Umbilical cord (tissue), 2 donors: ENCODE results near the gene MROH9. TPM values are rescaled to one million over a fixed set of nuclear protein-coding genes. Genes with fewer than 3 reads are reported as not detected.
"Not testable (repeated sequence)": the region's sequence is repeated elsewhere in the genome, so short reads cannot be mapped to it uniquely, and the experiment has no call there.

ENCODE experiments used
- DNase-seq: peaks from one replicate; pipeline ENCODE4 v3.0.0-alpha.2; 2015; ENCODE audit warnings: low spot score
- total RNA-seq: library from RNA; depleted of rRNA; stranded (reverse); fragments of >200 nt; gene quantifications from one replicate; pipeline ENCODE4 v1.2.3, GENCODE V29; 2014; ENCODE audit warnings: low replicate concordance; ENCODE audit not compliant: insufficient read depth

The MROH9 gene, protein sequence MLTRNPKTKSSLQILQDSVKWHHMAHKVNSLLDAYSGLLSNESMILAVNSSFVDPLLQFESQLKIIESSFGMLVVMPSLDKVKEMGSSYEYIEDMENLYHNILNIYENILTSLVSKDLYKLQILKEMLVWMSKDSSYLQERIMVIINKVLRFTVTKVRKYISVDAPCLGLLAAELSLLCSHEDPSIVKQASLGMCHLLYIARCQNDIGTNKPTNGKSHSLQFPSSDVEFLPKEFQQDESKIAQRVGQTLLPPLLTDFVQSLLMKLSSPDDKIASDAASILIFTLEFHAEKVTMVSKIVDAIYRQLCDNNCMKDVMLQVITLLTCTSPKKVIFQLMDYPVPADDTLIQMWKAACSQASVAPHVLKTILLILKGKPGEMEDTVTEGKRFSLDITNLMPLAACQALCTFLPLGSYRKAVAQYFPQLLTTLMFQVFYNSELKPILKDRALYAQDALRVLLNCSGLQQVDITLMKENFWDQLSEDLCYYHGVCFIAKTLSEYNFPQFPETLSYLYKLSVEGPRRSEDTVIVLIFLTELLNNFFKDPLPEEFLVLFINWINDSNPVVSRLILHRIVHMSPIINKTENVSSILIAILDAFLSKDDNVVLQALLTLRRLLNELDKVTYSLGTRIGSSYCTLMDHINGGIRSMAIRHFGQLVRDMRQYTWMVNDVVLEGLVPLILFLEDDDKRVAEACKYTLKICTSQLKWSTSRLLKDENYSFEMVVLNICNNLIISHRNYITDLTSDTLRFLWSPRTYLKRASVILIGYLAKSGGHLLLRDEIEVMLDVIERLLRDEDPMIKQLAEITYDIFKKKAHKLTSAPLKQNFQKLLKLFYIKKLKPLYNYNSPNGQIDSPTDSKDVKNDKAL
- not detected for total RNA-seq

DNA sequence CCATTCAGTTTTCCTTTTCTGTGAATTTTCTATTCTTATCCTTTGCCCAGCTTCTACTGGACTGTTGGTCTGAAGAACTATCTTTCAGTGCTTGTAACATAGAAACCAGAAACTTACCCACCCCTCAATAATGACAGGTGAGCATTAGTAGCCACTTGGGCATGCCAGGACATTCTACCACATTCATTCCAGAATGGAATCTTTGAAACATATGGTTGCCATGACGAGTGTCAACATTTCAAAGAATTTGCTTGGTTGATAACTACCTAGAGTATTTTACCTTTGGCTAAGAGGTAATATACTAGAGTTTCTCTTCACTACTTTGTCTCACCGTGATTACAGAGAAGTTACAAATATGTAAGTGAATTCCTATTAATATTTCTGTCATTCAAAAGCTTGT, at the start of gene MROH9:
Gene MROH9, plus strand, starts transcription at position 304 of the 400 bp plus-strand sequence. CDS start 10,023 bp downstream, outside the sequence.
- DNase-seq = no peak

DNA sequence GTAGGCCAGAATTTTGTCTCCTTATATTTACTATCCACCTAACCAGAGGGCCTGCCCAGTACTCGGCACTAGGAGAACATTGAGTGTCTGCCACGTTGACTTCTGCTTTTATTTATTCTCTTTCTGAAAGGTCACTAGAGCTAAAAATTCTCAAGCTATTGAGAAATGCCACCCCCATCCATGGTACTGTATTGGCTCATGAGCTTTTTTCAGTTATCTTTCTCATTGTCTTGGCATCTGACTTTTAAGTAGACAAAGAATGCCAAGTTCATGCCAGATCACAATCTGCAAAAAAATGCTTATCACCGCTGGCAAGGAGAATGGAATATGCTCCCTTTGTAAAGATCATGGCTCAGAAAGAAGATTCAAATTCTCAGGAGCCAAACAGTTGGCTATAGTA, 49.8 kb upstream of the MROH9 start:
- DNase-seq = no peak

DNA sequence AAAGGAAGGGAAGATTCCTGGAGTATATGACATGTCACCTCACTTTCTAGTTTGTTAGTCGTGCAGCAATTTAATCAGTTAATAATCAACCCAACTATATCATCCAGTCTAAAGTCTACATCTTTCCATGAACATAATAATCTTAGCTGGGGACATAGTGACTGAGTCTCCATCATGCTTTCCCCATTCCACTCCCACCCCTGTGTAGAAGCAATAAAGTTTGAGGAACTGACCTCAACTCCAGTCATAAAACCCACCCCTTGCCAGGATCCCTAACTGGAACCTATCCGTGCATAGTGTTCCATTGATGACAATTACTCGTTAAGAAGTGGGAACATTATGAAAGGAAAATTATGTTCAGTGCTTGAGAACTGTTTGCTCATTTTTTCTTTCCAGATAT, 48.9 kb upstream of the MROH9 start:
- DNase-seq = no peak

DNA sequence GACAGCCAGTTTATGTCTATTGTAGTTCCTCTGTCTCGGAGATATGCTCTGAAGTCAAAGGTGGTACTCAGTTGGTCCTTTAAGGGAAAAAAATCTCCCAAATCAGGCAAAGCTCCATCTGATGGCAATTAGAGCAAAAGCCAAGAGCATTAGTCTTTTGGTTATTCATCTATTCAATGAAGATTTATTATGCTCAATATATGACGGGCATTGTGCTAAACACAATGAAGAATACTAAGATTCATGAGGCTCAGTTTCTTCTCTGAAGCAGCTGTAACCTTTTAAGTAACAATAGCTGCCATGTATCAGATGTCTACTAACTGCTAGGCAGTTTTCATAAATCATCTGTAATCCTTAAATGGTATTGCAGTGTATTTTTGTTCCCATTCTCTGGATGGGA, 47.6 kb upstream of the MROH9 start:
- no peak for DNase-seq

DNA sequence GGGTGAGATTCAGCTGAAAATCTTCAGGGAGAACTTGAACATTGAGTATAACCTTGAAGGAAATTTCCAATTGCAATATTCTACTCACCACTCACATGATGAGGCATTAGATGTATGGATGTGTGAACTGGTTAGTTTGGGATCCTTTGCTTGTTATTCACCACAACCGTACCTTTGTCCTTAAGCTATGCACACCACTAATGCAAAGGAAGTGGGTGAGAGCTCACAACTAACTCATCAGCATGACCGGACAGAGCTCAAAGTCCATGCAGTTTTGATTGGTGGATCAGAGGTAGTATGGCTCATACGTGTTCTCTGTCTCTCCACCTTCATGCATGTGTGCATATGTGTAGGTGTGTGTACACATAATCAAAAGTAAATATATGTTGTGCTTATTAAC, 43.5 kb upstream of the MROH9 start:
- no peak for DNase-seq

DNA sequence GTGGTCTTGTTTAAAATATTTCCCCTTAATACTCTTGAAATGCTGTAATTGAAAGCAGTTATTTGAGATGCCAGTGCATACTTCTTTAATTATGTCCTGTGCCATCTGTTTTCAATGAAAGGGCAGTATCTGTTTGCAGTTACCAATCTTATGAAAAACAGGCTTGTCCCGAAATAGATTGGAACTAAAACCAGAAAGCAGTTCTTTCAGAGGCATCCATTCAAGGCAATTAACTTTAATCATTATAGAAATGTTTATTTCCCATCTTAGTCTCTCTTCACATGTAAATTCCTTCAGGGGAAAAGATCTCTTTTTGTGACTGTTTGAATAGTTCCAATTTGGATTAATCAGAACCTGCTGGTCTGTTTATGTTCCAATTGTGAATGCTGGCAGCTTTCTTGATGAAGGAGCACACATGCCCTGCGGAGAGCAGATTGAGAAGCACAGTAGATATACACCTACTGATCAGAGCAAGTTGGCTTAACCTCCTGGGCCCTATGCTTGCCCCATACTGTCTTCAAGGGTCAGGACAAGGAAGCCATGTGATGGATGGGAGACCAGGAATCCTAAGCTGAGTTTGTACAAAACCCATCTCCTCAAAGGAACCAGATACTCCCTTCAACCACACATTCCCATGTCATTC, 41.6 kb upstream of the MROH9 start:
- no peak for DNase-seq

DNA sequence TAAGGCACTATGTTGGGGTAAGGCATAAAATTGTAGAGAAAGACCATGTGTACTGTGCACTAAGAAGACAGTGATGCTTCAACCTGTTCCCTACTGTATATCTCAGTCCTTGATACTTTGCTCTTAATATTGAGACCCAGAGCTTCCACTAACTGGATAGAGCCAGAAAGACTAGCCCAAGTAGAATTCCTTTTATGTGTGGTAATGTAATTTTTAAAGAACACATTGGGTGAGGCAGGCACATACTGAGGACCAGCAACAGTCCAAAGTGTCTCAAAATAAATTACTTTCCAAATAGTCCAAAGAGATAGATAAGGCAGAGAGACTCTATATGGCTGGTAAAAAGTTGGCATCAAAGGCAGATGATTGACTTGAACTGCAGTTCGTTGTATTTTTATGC, 31.4 kb upstream of the MROH9 start:
- no peak for DNase-seq

DNA sequence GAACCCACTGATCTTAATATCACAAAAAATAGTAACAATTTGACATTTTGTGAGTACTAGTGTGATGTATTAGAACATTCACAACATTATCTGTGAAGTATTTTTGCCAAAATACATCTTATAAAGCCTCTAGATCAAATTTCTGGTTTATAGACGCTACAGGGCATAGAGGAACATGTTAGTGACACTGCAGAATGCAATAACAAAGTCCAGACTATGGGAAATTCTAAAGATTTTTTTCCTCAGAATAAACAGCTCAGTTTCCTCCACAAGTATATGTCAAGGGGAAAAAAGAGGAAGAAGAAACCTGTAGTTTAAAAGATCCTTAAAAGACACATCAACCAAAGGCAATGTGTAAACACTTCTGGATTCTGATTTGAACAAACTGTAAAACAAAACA, 26.4 kb upstream of the MROH9 start:
- no peak for DNase-seq

DNA sequence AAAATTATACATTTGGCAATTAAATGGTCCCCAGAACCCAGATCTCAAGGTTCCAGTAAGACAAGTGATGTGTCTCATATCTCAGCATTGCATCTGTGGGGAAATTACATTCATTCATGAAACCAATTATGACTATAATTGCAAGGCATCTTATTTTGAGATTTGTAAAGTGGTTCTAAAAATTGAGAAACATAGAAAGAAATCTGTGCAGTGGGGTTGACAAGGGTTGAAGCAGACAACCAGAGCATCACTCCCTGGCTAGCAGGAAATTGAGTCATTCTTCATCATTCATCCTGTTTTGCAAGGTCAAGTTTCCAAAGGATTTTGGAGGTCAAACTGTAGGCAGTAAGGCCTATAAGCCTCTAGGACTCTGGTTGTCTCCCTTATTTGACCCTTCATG, 25.1 kb upstream of the MROH9 start:
- no peak for DNase-seq

DNA sequence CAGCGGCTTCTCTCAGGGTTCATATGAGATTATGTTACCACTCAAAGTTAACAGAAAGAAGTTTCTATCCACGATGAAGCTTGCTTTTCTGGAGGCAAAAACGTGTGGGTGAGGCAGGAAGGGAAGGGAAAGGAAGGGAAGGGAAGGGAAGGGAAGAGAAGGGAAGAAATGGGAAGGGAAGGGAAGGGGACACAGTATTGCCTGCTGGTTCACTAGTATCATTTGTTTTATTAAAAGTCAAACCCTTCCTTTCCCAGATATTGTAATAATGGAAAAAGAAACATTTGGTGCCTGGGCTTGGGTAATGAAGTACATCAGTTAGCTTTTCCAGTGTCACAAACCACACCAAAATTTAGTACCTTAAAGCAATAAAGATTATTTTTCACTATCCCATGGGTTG, 18.0 kb upstream of the MROH9 start:
- no peak for DNase-seq

DNA sequence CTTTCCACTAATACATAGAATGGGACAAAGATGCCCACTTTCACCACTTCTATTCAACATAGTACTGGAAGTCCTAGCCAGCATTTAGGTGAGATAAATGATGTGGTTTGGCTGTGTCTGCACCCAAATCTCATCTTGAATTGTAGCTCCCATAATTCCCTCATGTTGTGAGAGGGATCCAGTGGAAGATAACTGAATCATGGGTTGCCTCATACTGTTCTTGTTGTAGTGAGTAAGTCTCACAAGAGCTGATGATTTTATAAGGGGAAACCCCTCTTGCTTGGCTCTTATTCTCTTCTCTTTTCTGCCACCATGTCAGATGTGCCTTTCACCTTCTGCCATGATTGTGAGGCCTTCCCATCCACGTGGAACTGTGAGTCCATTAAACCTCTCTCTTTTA, 10.7 kb upstream of the MROH9 start:
- not testable (repeated sequence) for DNase-seq

DNA sequence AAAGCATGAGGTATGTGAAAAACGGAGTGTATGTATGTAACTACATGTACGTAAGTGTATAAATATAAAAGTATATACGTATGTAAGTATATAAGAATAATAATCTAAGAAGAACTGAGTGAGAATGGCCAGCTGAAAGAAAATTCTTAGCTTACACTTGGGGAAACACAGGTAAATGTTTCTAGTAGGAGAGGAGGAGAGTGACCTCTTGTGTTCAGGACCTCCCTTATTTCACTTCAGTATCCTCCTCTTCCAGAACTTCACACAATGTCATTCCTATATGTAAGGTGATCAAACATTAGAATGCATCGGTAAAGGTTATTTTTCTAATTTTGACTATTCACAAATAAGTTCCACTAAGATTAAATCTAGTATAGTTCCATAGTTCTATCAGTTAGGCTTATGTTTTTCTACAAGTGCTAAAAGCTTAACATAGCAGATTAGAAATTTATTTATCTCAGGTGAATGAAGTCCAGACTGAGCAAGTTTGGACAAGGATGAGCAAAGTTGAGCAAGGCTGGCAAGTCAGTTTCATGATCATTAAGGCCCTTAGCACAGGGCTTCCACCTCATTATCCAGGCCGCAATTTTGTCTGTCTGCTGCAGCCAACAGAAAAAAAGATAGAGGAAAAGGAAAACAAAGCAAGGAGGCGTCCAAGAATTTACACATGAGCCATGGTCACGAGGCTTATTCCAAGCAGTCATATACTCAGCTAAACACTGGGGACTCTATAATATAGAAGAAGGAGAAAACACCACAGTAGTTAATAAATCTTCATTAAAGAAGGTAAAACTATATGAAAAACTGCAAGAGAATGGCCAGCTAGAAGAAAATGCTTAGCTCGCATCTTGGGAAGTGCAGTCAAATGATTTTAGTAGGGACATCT, 7.1 kb upstream of the MROH9 start:
- DNase-seq = no peak

DNA sequence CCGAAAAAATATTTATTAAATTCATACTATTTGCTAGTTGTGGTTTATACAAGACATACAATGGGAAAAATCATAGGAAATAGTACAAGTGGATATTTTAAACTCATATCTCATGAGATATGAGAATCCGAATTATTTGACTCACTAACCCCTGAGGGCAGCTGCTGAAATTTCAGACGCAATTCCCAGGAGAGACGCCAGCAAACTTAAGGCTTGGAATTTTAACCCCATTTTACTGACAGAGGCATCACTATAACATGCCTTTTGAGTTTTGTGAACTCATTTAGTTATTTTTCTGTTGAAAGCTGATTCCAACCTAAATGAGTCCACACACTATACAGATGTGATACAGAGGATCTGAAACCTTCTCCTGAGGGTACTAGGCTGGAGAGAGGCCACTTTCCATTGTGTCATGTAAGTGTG, 5.9 kb upstream of the MROH9 start:
- DNase-seq = no peak

DNA sequence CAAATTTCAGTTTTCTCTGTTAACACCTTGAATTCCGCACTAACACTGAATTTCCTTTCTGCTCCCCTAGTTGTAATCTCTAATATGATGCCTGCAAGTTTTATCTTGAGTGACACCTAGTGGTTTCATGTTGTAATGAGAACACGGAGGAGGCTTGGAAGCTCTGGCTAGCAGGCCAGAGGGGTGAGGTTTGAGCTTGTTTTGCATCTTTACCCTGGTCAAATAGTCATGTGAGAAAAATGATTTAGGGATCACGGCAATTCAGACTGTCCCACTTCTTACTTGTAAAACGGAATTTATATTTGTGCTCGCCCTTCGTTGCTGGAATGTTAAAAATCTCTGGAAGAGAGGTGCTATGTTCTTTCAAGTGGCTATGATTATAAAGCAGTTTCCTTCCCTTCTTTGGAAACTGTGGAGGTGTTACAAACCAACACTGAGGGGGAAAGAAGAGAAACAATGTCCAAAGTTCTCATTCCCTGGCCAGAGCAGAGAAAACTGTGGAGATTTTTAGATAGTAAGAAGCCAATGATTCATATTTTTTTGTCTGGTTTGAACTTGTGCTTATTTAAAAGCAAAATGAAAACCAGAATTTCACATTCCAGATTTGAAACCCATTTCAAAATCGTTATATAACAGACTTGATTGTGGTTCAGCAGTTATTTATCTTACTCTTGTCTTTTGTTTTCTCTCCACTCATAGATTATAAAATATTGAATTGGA, 5.3 kb upstream of the MROH9 start:
- peak; percentile 60 for DNase-seq

DNA sequence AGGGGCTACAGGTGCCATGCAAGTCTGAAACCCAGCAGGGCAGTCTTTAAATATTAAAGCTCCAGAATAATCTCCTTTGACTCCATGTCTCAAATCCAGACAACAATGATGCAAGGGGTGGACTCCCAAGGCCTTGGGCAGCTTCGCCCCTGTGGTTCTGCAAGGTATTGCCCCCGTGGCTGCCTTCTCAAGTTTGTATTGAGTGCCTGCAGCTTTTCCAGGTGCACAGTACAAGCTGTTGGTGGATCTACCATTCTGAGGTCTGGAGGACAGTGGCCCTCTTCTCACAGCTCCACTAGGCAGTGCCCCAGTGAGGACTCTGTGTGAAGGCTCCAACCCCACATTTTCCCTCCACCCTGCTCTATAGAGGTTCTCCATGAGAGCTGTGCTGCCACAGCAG, 3.7 kb upstream of the MROH9 start:
- no peak for DNase-seq

DNA sequence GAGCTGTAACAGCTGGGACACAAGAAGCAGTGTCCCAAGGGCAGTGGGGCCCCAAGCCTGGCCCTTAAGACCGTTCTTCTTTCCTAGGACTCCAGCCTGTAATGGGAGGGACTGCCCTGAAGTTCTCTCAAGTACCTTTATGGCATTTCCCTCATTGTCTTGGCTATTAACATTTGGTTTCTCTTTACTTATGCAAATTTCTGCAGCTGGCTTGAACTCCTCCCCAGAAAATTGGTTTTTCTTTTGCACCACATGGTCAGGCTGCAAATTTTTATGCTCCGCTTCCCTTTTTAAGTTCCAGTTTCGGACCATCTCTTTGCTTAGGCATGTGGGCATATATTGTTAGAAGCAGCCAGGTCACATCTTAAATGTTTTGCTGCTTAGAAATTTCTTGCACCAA, 3.1 kb upstream of the MROH9 start:
- DNase-seq = no peak

DNA sequence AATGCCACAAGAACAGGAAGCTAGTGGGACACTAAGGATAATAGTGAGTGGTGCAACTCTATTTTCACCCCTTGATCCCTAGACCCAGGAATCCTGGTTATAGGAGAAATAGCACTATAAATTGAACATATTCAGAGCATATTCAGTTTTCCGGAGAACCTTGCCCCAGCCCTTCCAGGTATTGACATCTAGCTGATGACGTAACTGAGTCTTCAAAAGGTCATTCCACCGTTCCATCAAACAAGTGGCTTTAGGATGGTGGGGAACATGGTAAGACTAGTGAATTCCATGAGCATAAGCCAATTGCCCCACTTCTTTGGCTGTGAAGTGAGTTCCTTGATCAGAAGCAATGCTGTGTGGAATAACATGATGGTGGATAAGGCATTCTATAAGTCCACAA, 2.9 kb downstream of the MROH9 start:
- DNase-seq = no peak

DNA sequence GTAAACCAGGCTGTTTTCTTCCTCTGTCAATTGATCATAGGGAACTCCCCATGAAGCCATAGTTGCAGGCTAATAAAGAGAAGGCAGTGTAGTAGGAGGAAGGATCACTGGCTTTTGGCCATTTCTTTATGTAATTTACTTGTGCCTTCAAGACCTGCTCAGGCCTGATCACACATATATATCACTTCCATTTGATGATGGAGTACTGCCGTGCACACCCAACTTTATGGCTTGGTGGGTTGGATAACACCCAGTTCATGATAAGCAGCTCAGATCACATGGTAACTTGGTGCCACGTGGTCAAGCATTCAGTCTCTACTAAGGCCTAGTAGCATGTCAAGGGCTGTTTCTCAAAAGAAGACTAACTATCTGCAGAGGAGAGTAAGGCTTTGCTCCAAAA, 4.1 kb downstream of the MROH9 start:
- no peak for DNase-seq

DNA sequence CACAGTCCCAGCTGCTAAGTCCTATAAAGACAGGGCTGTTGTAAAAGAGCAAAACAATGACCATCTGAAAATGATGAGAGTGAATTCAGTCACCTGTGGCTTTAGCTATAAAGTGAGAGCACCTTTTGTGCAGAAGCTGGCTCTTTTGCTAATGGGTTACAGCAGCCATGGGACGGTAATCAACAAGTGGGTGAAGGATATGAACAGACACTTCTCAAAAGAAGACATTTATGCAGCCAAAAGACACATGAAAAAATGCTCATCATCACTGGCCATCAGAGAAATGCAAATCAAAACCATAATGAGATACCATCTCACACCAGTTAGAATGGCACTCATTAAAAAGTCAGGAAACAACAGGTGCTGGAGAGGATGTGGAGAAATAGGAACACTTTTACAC, 16.4 kb downstream of the MROH9 start:
- DNase-seq = not testable (repeated sequence)

DNA sequence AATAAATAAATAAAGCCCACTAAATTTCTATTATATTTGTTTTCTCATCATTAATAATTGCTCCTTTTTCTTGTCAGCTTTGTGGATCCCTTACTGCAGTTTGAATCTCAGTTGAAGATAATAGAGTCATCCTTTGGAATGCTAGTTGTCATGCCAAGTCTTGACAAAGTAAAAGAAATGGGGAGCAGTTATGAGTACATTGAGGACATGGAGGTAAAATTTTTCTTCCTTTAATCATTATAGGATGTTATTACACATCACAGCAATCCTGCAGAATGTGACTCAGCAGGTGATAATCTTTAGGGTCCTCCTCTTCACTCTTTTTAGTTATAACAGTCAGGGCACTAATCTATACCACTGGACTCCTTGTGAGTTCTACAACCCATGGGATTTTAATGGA, 24.1 kb downstream of the MROH9 start:
- DNase-seq = no peak

DNA sequence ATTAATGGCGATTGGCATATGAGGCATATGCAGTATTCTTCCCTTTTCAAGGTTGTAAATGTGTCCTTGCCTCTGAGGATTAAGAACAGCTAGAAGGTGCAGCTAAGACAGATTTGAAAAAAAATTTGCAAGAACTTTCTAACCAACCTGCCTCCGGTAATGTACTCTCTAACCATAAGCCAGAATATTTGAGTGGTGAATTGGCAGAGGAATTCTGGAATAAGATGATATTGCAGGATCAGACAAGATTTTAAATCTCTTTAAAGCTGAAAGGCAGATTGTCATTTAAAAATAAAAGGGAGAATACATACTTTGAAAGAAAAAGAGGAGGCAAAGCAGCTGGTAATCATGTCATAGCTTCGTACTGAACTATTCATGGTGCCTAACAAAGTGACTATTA, 29.2 kb downstream of the MROH9 start:
- DNase-seq = no peak
